GM21381 (cell line): ENCODE measurements around the gene TCF7L2.

Source experiments
- ATAC-seq: cut with Tn5 transposase; IDR thresholded peaks from one replicate; pipeline ENCODE4 v1.9.1; 2021; ENCODE audit warnings: mild to moderate bottlenecking, moderate library complexity; ENCODE audit not compliant: unreplicated experiment

TCF7L2 gene

GRCh38 chr10:112962343-112962742 is 12.3 kb downstream of the TCF7L2 start:
- no peak for ATAC-seq

DNA sequence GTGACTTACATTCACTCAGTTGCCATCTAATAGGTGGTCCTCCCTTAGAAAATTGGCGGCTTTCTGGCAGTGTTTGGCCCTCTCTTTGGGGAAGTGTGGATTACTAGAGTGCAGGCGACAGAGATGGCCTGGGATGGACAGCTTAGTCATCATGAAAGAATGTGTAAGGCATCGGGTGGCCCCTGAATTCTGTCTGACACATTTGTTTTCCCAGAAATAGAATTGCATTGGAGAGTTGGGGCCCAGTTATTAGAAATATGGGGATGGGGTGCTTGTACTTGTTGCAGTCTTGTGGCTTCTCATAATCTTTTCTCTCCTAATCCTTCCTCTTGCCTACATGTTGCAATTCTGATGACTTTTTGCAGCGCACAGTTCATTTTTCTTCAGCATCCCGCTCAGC is 13.8 kb downstream of the TCF7L2 start:
- no peak for ATAC-seq

DNA sequence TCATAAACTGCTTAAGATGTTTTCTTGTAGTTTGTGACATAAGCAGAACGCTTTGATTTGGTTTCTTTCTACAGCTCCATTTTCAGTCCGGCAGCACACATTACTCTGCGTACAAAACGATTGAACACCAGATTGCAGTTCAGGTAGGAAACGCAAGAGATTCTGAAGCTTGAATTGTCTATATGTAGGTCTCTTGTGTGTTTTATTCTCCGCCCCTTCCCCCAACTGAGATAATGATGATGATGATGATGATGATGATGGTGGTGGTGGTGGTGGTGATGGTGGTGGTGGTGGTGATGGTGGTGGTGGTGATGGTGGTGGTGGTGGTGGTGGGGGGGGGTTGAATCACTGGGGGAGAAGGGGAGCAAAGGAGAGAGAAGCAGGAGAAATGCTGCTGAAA is 14.4 kb downstream of the TCF7L2 start:
- no peak for ATAC-seq

DNA sequence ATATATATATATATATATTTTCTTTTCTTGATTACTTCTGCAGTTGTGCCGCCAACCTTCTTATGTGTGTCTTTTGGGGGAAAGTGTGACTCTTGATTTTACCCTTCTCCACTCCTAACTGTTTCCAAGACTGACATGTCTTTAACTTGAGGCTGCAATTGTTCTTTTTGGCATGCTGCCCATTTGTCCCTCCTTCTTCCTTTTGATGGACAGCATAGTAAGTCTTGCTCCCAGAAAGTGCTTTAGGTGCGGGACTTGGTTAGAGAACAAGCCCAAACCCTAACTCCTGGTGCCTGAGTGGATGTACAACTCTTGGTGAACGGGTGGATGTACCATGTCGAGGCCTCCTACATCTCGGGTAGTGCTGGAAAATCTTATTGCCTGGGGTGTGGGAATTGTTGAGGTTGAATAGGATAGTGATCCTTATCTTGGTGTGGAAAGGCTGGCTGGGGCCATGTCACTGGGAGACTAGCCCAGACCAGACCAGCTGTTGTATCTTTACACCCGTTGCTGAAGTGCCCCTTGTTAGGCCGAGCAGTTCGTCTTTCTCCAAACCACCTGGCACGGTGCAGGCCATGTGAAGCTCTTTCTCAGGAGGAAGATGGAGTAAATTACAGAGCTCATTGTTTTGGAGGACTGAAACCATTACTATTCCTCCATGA is 16.3 kb downstream of the TCF7L2 start:
- ATAC-seq, result no peak

GRCh38 chr10:112967200-112967599 is 17.2 kb downstream of the TCF7L2 start:
- ATAC-seq, result no peak

DNA sequence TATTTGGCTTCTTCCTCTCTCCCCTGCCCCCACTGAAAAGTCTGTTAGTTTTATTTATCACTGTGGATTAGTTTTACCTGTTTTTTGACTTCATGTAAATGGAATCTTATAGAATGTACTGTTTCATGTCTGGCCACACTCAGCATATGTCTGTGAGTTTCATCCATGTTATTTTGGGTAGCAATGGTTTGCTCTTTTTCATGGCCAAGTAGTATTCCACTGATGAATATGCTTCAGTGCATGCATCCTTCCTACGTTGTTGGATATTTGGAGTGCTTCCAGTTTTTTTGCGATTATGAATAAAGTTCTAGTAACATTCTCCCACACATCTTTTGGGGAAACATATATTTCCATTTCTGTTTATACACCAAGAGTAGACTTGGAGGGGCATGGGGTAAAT is 19.1 kb downstream of the TCF7L2 start:
- no peak for ATAC-seq

DNA sequence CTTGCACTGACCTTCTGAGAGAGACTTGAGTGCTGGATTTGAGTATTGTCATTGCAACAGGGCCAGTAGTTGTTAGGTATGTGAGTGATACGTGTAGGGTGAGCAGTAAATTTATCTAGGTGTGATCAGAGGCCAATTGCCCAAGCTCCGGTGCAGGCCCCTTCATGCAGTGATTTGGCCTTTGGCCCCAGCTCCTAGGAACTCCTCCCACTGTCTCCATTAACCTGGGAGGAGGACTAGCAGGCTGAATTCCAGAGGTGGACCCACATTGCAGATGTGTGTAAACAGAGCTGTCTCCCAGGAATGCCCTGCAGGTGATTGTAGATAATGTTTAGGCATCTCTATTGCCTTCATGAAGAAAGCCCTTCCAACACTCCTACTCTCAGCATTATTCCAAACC is 19.5 kb downstream of the TCF7L2 start:
- no peak for ATAC-seq

GRCh38 chr10:112970021-112970420 is 20.0 kb downstream of the TCF7L2 start:
- ATAC-seq, result no peak

- no peak for ATAC-seq
Observed at GRCh38 chr10:112972606-112973005, 22.6 kb downstream of the TCF7L2 start.

DNA sequence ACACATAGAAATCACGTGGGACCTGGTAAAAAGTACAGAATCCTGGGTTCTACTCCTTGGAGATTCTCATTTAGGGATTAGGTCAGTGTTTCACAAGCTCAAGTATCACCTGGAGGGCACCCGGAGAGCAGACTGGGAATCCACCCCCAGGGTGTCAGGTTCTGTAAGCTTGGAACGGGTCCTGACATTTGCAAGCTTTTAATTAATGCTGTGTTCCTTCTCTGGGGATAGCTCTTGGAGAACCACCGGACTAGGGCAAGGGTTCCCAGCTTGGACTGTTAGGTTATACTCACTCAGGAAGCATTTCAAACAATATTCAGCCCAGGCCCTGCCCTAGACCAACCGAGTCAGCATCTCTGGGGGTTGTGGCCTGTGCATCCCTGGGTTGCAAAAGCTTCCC is 23.0 kb downstream of the TCF7L2 start:
- no peak for ATAC-seq

- no peak for ATAC-seq
Observed at GRCh38 chr10:112973805-112974204, 23.8 kb downstream of the TCF7L2 start.

- no peak for ATAC-seq
Observed at GRCh38 chr10:112977426-112977898, 27.4 kb downstream of the TCF7L2 start.

DNA sequence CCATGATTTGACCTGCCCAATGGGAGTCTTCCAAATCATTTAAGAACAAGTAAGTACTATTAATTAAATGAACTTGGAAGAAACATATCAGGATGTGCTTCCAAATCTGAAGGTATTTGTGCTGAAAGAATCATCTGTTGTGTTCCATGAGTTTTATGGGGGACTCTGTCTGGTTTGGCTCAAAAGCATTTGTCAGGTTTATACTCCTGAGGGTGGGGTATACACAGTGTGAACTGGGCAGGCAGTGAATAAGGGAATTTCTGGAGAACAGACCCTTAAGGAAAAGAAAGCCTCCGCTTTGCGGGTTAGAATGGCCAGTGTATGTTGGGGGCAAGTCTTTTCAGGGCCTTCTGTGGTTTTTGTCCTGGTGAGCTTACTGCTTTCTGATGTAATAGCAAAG is 29.9 kb downstream of the TCF7L2 start:
- no peak for ATAC-seq

DNA sequence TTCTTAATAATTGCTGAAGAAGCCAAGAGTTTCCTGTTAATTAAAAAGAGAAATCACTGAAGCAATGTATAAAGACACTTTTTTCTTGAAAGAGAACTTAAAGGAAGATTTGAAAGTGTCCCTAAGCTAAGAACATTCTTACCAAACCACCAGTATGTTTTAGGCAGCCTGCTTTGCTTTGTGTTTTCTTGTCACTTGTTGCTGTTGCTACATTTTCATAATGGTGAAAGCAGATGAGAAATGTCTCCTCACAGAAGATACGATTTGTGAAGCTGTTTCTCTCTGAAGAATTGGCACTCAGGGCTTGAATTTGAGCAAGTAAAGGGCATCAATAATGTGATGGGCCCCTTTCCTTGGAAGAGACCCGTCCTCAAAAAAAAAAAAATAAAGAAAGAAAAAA is 30.9 kb downstream of the TCF7L2 start:
- ATAC-seq, result no peak

- ATAC-seq, result peak; percentile 98
Observed at GRCh38 chr10:112981553-112981952, 31.5 kb downstream of the TCF7L2 start.

DNA sequence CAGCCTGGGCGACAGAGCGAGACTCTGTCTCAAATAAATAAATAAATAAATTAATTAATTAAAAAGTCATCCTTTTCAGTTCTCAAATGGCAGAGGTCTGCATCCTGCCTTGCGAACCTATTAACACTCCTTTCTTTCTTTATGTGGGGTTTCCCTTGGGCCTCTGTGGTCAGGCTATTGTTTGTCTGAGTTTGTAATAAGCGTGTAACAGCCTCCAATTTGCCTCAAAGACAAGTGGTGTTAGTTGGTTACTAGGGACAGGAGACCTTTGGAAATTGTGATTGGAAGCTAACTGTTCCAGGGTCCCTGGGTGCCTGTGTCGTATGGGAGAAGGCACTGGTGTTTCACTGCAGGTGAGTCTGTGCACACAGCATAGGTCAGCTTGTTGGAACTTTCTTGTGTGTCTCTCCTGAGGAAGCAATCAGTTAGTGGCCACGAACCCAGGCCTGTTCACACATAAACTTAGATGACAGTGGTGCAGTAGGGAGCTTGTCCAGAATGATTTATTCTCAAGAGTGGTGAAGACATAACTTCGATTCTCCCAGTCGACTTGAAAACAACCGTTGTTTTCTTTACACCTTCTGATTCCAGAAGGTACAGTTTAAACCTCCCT is 33.5 kb downstream of the TCF7L2 start:
- ATAC-seq, result no peak

- ATAC-seq, result no peak
Observed at GRCh38 chr10:112984756-112985155, 34.7 kb downstream of the TCF7L2 start.

- no peak for ATAC-seq
Observed at GRCh38 chr10:112985690-112986543, 35.9 kb downstream of the TCF7L2 start.

GRCh38 chr10:112986544-112987190 is 36.6 kb downstream of the TCF7L2 start:
- no peak for ATAC-seq

DNA sequence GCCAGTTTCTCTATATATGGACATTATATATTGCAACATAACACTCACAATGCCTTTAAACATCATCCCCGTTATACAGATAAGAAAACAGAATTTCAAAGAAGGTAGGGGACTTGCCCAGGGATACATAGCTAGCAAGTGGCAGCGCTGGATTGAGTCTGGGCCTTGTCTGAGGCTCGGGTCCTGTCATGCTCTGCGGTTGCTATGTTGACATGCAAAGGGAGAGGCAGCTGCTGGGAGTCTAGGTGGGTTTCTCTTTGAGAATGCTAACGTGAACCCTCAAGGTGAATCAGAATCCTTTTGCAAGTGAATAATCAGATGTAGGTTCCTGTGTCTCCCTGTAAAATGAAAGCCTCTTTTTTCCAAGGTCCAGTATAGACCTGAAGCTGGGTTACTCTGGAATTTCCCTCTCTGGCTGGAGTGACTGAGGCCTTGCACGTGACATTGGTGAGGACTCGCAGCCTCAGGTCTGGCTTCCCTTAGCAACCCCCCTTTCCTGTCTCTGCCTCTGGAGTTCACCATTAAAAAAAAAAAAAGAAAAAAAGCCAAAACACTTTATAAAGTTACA is 38.9 kb downstream of the TCF7L2 start:
- no peak for ATAC-seq

DNA sequence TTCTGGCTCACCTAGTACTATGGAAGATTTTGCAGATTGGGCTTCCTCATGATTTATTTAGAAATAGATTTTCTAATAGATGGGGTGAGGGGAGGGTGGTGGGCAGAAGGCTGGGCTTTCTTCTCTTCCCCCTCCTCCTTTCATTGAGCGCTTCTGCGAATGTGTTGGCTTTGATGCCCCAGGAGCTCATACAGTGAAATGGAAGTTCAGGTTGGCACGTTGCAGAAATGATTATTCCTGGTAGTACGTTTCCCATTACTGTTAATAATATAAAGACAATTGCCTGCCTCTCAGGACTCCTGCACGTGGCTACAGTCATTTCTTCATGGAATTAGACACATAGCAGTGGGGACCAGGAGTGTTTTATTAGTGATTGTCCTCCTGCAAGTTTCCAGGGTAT is 39.8 kb downstream of the TCF7L2 start:
- ATAC-seq, result no peak
